Measurements from ENCODE around the gene USB1. TPM values are rescaled to one million over a fixed set of nuclear protein-coding genes. Genes with fewer than 3 reads are reported as not detected.

Gene USB1
- total RNA-seq, 1 donor from 2014 or later: 79.5 TPM

DNA sequence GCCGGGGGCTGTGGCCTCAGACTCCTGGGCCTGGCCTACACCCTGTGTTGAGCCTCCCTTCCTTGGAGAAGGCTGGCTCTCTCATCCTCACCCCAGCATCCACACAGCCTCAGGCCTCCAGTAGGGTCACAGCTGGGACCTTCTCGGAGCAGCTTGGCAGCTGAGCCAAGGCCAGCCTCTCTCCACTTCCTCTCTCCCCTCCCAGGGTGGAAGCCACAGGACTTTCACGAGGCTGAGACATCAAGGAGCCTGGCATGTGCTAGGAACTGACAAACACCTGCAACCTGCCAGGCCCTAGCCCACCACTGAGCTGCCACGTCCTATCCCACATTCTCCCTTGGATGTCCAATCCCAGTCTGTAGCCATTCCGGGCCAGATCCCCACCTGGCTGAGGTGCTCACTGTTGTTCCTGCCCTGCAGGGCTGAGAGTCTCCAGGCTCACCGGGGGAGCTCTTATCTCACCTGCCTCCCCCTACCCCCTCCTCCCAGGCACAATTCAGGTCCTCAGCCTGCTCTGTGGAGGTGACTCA is 27.4 kb downstream of the USB1 start:
- H3K36me3 Mint-ChIP-seq (ENCODE audit: low read depth, unreplicated experiment): peaks cover 12% of the 10 kb centered on the region
- TF ChIP-seq CTCF (IDR thresholded peaks at IDR 0.05; ENCODE audit: unreplicated experiment): no peak
- H3K4me3 Mint-ChIP-seq (ENCODE audit: unreplicated experiment): peak overlapping the region; percentile 37
- DNase-seq (ENCODE audit: low spot score): no peak
- H3K4me1 Mint-ChIP-seq (ENCODE audit: unreplicated experiment): peaks cover 38% of the 10 kb centered on the region
- H3K27ac Mint-ChIP-seq (ENCODE audit: unreplicated experiment): peak overlapping the region; percentile 57
- H3K9me3 Mint-ChIP-seq (ENCODE audit: unreplicated experiment): no peaks in the 10 kb centered on the region
- peaks cover 24% of the 10 kb centered on the region for H3K27me3 Mint-ChIP-seq (ENCODE audit: unreplicated experiment)

DNA sequence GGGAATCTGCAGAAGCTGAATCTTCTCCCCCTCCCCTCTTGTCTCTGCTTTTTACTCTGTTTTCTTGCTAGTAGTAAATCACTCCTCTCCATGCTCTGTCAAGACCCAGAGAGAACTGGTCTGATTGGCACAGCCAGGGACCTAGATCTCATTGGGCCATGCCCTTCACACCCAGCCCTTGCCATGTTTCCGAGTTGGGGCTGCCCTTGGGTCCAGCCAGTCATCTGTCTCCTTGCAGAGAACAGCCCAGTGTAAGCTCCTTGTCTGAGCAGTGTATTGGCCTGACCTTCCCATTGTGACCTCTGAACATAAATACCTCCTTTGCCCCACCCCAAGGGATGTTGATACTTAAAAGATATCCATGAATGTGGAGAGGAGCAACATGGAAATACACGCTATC is 28.2 kb downstream of the USB1 start:
- Mint-ChIP-seq H3K4me3 (ENCODE audit: unreplicated experiment) (peak overlapping the region; percentile 49), H3K27ac (ENCODE audit: unreplicated experiment) (peak overlapping the region; percentile 38), H3K4me1 (ENCODE audit: unreplicated experiment) (peaks cover 38% of the 10 kb centered on the region)

DNA sequence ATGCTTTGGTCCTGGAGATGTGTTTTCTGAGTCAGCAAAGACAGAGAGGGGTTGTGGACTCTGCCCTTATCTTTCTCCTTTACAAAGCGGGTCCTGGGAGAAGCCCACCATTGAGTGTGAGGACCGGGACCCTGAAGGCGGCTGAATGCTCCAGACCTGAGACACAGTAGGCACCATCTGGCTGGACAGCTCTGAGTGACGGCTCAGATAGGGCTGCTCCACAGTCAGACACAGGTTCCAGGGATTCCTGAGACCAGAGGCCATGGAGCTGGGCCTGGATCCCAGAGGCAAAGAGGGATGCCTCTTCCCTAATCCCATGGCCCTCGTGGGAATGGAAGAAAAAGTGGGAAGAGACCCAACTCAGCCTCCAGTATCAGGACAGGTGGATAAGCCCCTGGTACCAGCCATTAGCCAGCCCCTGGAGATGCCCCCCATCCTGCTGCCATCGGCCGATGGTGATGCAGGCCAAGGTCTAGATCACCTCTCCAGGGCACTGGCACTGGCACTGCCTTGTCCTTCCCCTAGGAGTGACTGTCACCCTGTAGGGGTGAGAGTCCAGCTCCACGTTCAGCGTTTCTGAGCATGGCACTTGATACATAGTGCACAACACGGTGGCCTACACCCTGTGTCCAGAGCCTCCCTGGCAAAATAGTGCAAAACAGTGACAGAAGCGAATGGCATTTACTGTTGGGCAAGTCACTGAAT is 29.1 kb downstream of the USB1 start:
- peak overlapping the region; percentile 42 for H3K27ac Mint-ChIP-seq (ENCODE audit: unreplicated experiment)
- TF ChIP-seq CTCF (IDR thresholded peaks at IDR 0.05; ENCODE audit: unreplicated experiment): no peak
- H3K4me1 Mint-ChIP-seq (ENCODE audit: unreplicated experiment): peaks cover 32% of the 10 kb centered on the region
- DNase-seq (ENCODE audit: low spot score): no peak
- H3K9me3 Mint-ChIP-seq (ENCODE audit: unreplicated experiment): no peaks in the 10 kb centered on the region
- peaks cover 12% of the 10 kb centered on the region for H3K36me3 Mint-ChIP-seq (ENCODE audit: low read depth, unreplicated experiment)
- H3K27me3 Mint-ChIP-seq (ENCODE audit: unreplicated experiment): peaks cover 18% of the 10 kb centered on the region
- peak overlapping the region; percentile 53 for H3K4me3 Mint-ChIP-seq (ENCODE audit: unreplicated experiment)

More for the DNA sequence above, 28.2 kb downstream of the USB1 start:
- no peaks in the 10 kb centered on the region for H3K9me3 Mint-ChIP-seq (ENCODE audit: unreplicated experiment)
- no peak for DNase-seq (ENCODE audit: low spot score)
- peaks cover 23% of the 10 kb centered on the region for H3K27me3 Mint-ChIP-seq (ENCODE audit: unreplicated experiment)
- H3K36me3 Mint-ChIP-seq (ENCODE audit: low read depth, unreplicated experiment): peaks cover 12% of the 10 kb centered on the region
- TF ChIP-seq CTCF (IDR thresholded peaks at IDR 0.05; ENCODE audit: unreplicated experiment): no peak

GRCh38 chr16:58031016-58031800 is 30.0 kb downstream of the USB1 start:
- no peak for DNase-seq (ENCODE audit: low spot score)
- H3K9me3 Mint-ChIP-seq (ENCODE audit: unreplicated experiment): no peaks in the 10 kb centered on the region
- peaks cover 12% of the 10 kb centered on the region for H3K36me3 Mint-ChIP-seq (ENCODE audit: low read depth, unreplicated experiment)
- H3K4me3 Mint-ChIP-seq (ENCODE audit: unreplicated experiment): no peak overlapping the region
- H3K27ac Mint-ChIP-seq (ENCODE audit: unreplicated experiment): peak overlapping the region; percentile 42
- peaks cover 19% of the 10 kb centered on the region for H3K27me3 Mint-ChIP-seq (ENCODE audit: unreplicated experiment)
- TF ChIP-seq CTCF (IDR thresholded peaks at IDR 0.05; ENCODE audit: unreplicated experiment): no peak
- H3K4me1 Mint-ChIP-seq (ENCODE audit: unreplicated experiment): peaks cover 32% of the 10 kb centered on the region
